HepG2 (cell line): ENCODE measurements around the gene PPP2R5C. TPM values are rescaled to one million over a fixed set of nuclear protein-coding genes. Genes with fewer than 3 reads are reported as not detected.

ENCODE experiments used
- ARNT ChIP-seq: fragments of 450-650 bp; IDR thresholded peaks from 2 replicates; pipeline ENCODE4 v1.6.1; 2017
- BRCA1 ChIP-seq: sonication (generic); formaldehyde crosslinking; IDR thresholded peaks from 2 replicates; pipeline ENCODE4 v1.4.0; 2020; ENCODE audit warnings: missing genetic modification reagents
- DNMT3B ChIP-seq: conservative IDR thresholded peaks from 2 replicates; pipeline ENCODE4 v1.6.1; 2016; ENCODE audit warnings: missing biosample characterization, control low read depth
- LCORL ChIP-seq, 2 experiments: fragments of 450-650 bp in 1 of 2; sonication (generic) in 1 of 2; formaldehyde crosslinking in 1 of 2; IDR thresholded peaks; 2 replicates each; pipeline versions ENCODE4 v1.5.0 to v1.6.1; 2017 to 2020; ENCODE audit warnings: antibody characterized with exemption in 1 of 2, missing genetic modification reagents in 1 of 2
- NCOA5 ChIP-seq: sonication (generic); formaldehyde crosslinking; IDR thresholded peaks from 2 replicates; pipeline ENCODE4 v1.4.0; 2020; ENCODE audit warnings: missing genetic modification reagents
- NFE2L1 ChIP-seq: sonication (generic); formaldehyde crosslinking; IDR thresholded peaks from 2 replicates; pipeline ENCODE4 v1.4.0; 2020; ENCODE audit warnings: missing genetic modification reagents, mild to moderate bottlenecking, borderline replicate concordance
- PAWR ChIP-seq: sonication (generic); formaldehyde crosslinking; IDR thresholded peaks from 2 replicates; pipeline ENCODE4 v1.4.0; 2020; ENCODE audit warnings: missing genetic modification reagents, mild to moderate bottlenecking, borderline replicate concordance
- SATB2 ChIP-seq: sonication (generic); formaldehyde crosslinking; IDR thresholded peaks from 2 replicates; pipeline ENCODE4 v1.5.0; 2020; ENCODE audit warnings: missing genetic modification reagents
- SOX13 ChIP-seq, 3 experiments: fragments of 450-650 bp in 1 of 3; sonication (generic) in 1 of 3; formaldehyde crosslinking in 1 of 3; IDR thresholded peaks in 2 of 3; conservative IDR thresholded peaks in 1 of 3; 2 replicates each; pipeline versions ENCODE4 v1.5.0 to v1.6.1; 2016 to 2020; ENCODE audit warnings: antibody characterized with exemption in 1 of 3, mild to moderate bottlenecking in 1 of 3, missing compliant biosample characterization in 1 of 3, missing genetic modification reagents in 1 of 3, moderate library complexity in 1 of 3
- TAF15 ChIP-seq: fragments of 200-400 bp; formaldehyde crosslinking; IDR thresholded peaks from one replicate; pipeline ENCODE4 v1.6.1; 2018; ENCODE audit warnings: mild to moderate bottlenecking, low read depth, low read length; ENCODE audit not compliant: poor library complexity, severe bottlenecking
- ZFP36L2 ChIP-seq: sonication (generic); formaldehyde crosslinking; IDR thresholded peaks from 2 replicates; pipeline ENCODE4 v1.4.0; 2020; ENCODE audit warnings: missing genetic modification reagents
- ZMYM3 ChIP-seq: sonication (generic); formaldehyde crosslinking; IDR thresholded peaks from 2 replicates; pipeline ENCODE4 v1.5.1; 2020; ENCODE audit warnings: mild to moderate bottlenecking, missing genetic modification reagents
- ZNF263 ChIP-seq: sonication (generic); formaldehyde crosslinking; IDR thresholded peaks from 2 replicates; pipeline ENCODE4 v1.4.0; 2020; ENCODE audit warnings: missing genetic modification reagents
- ZNF274 ChIP-seq: sonication (generic); formaldehyde crosslinking; IDR thresholded peaks from 2 replicates; pipeline ENCODE4 v1.5.1; 2020; ENCODE audit warnings: mild to moderate bottlenecking, missing genetic modification reagents
- ZNF615 ChIP-seq: sonication (generic); formaldehyde crosslinking; IDR thresholded peaks from 2 replicates; pipeline ENCODE4 v1.5.0; 2020; ENCODE audit warnings: mild to moderate bottlenecking, missing genetic modification reagents, borderline replicate concordance
- ZNF883 ChIP-seq: sonication (generic); formaldehyde crosslinking; IDR thresholded peaks from 2 replicates; pipeline ENCODE4 v1.5.1; 2020; ENCODE audit warnings: mild to moderate bottlenecking, missing genetic modification reagents; ENCODE audit errors: not compliant biosample characterization
- ZSCAN25 ChIP-seq: sonication (generic); formaldehyde crosslinking; IDR thresholded peaks from 2 replicates; pipeline ENCODE4 v1.8.0; 2022; ENCODE audit warnings: mild to moderate bottlenecking, missing genetic modification reagents
- polyA plus RNA-seq, 8 experiments: library from polyadenylated mRNA; depleted of rRNA in 3 of 8; stranded (reverse) in 7 of 8; unstranded in 1 of 8; fragments of >200 nt; fragmentation: Illumina TruSeq in 4 of 8; extraction: Trizol in 4 of 8; gene quantifications; 2 replicates each; pipeline versions ENCODE4 v1.2.1 to v1.2.3, GENCODE V29; 2011 to 2016; ENCODE audit warnings: low read depth in 4 of 8, missing spikeins in 1 of 8, mixed read lengths in 1 of 8; ENCODE audit not compliant: insufficient read depth in 1 of 8
- total RNA-seq, 5 experiments: library from RNA; depleted of rRNA; stranded (reverse); fragments of >200 nt; fragmentation: Illumina TruSeq; extraction: Trizol; gene quantifications; 2 replicates each; pipeline ENCODE4 v1.2.3, GENCODE V29; 2016; ENCODE audit warnings: low read depth in 1 of 5
- TF ChIP-seq, protein P1 (sequence below): sonication (generic); formaldehyde crosslinking; IDR thresholded peaks from 2 replicates; pipeline ENCODE4 v1.4.0; 2020; ENCODE audit warnings: missing genetic modification reagents
- TF ChIP-seq, protein P2 (sequence below): sonication (generic); formaldehyde crosslinking; IDR thresholded peaks from 2 replicates; pipeline ENCODE4 v1.9.0; 2021; ENCODE audit warnings: missing genetic modification reagents, mild to moderate bottlenecking, borderline replicate concordance
- TF ChIP-seq, protein P3 (sequence below): sonication (generic); formaldehyde crosslinking; IDR thresholded peaks from 2 replicates; pipeline ENCODE4 v1.4.0; 2020; ENCODE audit warnings: mild to moderate bottlenecking, low read depth, missing genetic modification reagents
- TF ChIP-seq, protein P4 (sequence below): sonication (generic); formaldehyde crosslinking; IDR thresholded peaks from 2 replicates; pipeline ENCODE4 v1.4.0; 2020; ENCODE audit warnings: low read depth, missing genetic modification reagents

The PPP2R5C gene
- total and polyA plus RNA-seq, 2 of the 13 experiments (the other 11 are each of a cell fraction or from before 2014, with no cell fraction given): 74.3 to 78.5 TPM

DNA sequence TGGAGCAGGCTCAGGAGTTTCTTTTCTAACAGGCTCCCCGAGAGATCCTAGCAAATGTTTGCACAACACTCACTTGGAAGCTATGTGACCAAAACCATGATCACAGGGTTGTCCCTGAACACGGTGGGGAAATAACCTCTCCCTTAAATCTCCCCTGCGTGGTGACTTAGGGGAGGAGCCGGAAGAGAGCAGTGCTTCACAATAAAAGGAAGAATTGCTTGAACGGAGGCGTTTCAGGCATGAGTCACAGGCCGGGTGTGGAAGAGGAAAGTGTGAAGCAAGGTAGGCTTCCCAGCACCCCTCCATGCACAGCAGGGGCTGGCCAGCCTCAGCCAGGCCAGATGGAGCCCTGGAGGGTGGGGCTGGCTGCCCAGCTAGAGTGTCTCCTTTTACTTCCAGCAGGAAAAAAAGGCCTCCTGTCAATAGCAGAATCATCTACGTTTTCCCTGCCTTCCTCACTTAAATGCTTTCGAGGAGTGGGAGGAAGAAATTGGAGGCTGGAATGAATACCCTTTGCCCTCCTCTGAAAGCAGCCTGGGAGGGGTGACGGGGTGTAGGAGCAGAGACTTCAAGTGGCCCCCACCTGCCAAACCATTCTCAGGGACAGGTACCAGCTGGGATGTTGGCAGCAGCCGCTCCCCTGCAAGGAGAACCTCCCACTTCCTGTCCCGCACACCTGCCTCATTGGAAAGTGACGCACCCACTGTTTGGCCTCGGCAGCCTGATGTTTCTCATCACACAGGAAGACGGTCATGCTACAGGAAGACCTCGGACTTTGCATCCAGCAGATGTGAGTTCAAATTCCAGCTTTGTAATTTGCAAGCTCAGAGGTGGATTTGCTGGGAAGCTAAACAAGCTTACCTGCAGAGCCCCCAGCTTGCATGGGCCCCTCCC is 30.1 kb upstream of the PPP2R5C start (continued):
- TF ChIP-seq, protein P1, sequence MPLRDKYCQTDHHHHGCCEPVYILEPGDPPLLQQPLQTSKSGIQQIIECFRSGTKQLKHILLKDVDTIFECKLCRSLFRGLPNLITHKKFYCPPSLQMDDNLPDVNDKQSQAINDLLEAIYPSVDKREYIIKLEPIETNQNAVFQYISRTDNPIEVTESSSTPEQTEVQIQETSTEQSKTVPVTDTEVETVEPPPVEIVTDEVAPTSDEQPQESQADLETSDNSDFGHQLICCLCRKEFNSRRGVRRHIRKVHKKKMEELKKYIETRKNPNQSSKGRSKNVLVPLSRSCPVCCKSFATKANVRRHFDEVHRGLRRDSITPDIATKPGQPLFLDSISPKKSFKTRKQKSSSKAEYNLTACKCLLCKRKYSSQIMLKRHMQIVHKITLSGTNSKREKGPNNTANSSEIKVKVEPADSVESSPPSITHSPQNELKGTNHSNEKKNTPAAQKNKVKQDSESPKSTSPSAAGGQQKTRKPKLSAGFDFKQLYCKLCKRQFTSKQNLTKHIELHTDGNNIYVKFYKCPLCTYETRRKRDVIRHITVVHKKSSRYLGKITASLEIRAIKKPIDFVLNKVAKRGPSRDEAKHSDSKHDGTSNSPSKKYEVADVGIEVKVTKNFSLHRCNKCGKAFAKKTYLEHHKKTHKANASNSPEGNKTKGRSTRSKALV (CRISPR knock-in tag): peak; percentile 61
- TF ChIP-seq LCORL (IDR thresholded peaks at IDR 0.05): no peak
- TF ChIP-seq LCORL (CRISPR knock-in tag; IDR thresholded peaks at IDR 0.05): peak; percentile 63
- TF ChIP-seq, protein P2, sequence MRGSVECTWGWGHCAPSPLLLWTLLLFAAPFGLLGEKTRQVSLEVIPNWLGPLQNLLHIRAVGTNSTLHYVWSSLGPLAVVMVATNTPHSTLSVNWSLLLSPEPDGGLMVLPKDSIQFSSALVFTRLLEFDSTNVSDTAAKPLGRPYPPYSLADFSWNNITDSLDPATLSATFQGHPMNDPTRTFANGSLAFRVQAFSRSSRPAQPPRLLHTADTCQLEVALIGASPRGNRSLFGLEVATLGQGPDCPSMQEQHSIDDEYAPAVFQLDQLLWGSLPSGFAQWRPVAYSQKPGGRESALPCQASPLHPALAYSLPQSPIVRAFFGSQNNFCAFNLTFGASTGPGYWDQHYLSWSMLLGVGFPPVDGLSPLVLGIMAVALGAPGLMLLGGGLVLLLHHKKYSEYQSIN: no peak
- TF ChIP-seq ARNT: no peak
- 0 out of 2 replicates have a peak, but pooled peaks have one; percentile 16 for TF ChIP-seq DNMT3B (CRISPR knock-in tag)
- no peak for TF ChIP-seq TAF15
- TF ChIP-seq ZNF615 (CRISPR knock-in tag): no peak
- peak; percentile 36 for TF ChIP-seq ZMYM3
- TF ChIP-seq, protein P3, sequence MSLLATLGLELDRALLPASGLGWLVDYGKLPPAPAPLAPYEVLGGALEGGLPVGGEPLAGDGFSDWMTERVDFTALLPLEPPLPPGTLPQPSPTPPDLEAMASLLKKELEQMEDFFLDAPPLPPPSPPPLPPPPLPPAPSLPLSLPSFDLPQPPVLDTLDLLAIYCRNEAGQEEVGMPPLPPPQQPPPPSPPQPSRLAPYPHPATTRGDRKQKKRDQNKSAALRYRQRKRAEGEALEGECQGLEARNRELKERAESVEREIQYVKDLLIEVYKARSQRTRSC: no peak
- TF ChIP-seq BRCA1 (CRISPR knock-in tag): 0 out of 2 replicates have a peak, but pooled peaks have one; percentile 24
- no peak for TF ChIP-seq ZNF263
- TF ChIP-seq ZNF883 (CRISPR knock-in tag): no peak
- no peak for TF ChIP-seq ZNF274 (CRISPR knock-in tag)
- peak; percentile 95 for TF ChIP-seq ZSCAN25 (CRISPR knock-in tag)
- TF ChIP-seq NCOA5 (CRISPR knock-in tag): no peak
- TF ChIP-seq ZFP36L2 (CRISPR knock-in tag): no peak
- no peak for TF ChIP-seq PAWR (CRISPR knock-in tag)
- TF ChIP-seq, protein P4, sequence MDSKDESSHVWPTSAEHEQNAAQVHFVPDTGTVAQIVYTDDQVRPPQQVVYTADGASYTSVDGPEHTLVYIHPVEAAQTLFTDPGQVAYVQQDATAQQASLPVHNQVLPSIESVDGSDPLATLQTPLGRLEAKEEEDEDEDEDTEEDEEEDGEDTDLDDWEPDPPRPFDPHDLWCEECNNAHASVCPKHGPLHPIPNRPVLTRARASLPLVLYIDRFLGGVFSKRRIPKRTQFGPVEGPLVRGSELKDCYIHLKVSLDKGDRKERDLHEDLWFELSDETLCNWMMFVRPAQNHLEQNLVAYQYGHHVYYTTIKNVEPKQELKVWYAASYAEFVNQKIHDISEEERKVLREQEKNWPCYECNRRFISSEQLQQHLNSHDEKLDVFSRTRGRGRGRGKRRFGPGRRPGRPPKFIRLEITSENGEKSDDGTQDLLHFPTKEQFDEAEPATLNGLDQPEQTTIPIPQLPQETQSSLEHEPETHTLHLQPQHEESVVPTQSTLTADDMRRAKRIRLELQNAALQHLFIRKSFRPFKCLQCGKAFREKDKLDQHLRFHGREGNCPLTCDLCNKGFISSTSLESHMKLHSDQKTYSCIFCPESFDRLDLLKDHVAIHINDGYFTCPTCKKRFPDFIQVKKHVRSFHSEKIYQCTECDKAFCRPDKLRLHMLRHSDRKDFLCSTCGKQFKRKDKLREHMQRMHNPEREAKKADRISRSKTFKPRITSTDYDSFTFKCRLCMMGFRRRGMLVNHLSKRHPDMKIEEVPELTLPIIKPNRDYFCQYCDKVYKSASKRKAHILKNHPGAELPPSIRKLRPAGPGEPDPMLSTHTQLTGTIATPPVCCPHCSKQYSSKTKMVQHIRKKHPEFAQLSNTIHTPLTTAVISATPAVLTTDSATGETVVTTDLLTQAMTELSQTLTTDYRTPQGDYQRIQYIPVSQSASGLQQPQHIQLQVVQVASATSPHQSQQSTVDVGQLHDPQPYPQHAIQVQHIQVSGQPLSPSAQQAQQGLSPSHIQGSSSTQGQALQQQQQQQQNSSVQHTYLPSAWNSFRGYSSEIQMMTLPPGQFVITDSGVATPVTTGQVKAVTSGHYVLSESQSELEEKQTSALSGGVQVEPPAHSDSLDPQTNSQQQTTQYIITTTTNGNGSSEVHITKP (CRISPR knock-in tag): peak; percentile 51; the same call in 1 of the 2 replicates
- no peak for TF ChIP-seq SOX13 (IDR thresholded peaks at IDR 0.05)
- peak in 1 of 2 experiments; percentile 53; a peak in 1 of 4 replicates for TF ChIP-seq SOX13 (CRISPR knock-in tag; conservative IDR thresholded peaks at IDR 0.05 in 1 of 2, IDR thresholded peaks at IDR 0.05 in 1 of 2)
- no peak for TF ChIP-seq NFE2L1 (CRISPR knock-in tag)
- TF ChIP-seq SATB2 (CRISPR knock-in tag): no peak; the same call in 1 of the 2 replicates
